GM21526 (cell line): ENCODE results near the gene ANKRD34A.
A peak's percentile ranks its signal among the peaks of the same experiment; 100 is the strongest.

ENCODE experiments used
- ATAC-seq: cut with Tn5 transposase; IDR thresholded peaks from one replicate; pipeline ENCODE4 v1.9.1; 2021; ENCODE audit warnings: moderate library complexity; ENCODE audit not compliant: unreplicated experiment, low FRiP score

Gene ANKRD34A

GRCh38 chr1:145964328-145965118, at the start of gene ANKRD34A, which contains the start of gene POLR3GL:
ANKRD34A (minus strand) TSS chr1:145964575; CDS start chr1:145961759, 2,816 bp downstream.
POLR3GL (plus strand) TSS chr1:145964690; CDS start chr1:145974866, 10,176 bp downstream.
- peak; percentile 79 for ATAC-seq

GRCh38 chr1:146013559-146013922, 49.2 kb upstream of the ANKRD34A start:
- ATAC-seq = no peak

- no peak for ATAC-seq
These were observed 48.6 kb upstream of the ANKRD34A start for GRCh38 chr1:146012703-146013558.

- no peak for ATAC-seq
These were observed 45.9 kb upstream of the ANKRD34A start for GRCh38 chr1:146010126-146010738.

- no peak for ATAC-seq
These were observed 43.2 kb upstream of the ANKRD34A start for GRCh38 chr1:146007489-146008133.

GRCh38 chr1:146001709-146002108, 37.3 kb upstream of the ANKRD34A start:
- ATAC-seq = no peak

GRCh38 chr1:145999321-146000024, 35.1 kb upstream of the ANKRD34A start:
- no peak for ATAC-seq

GRCh38 chr1:145997718-145998023, 33.3 kb upstream of the ANKRD34A start:
- ATAC-seq = no peak

GRCh38 chr1:145997016-145997717, 32.8 kb upstream of the ANKRD34A start:
- ATAC-seq = peak; percentile 28

- ATAC-seq = peak; percentile 66
These were observed 32.1 kb upstream of the ANKRD34A start, which contains the start of gene TXNIP for GRCh38 chr1:145996433-145997015. TXNIP (minus strand) TSS chr1:145996579; CDS start chr1:145996266, 313 bp downstream.

- ATAC-seq = no peak
These were observed 31.6 kb upstream of the ANKRD34A start for GRCh38 chr1:145995964-145996432.

- no peak for ATAC-seq
These were observed 30.9 kb upstream of the ANKRD34A start for GRCh38 chr1:145995148-145995881.

GRCh38 chr1:145994391-145995120, 30.2 kb upstream of the ANKRD34A start:
- ATAC-seq = no peak

- no peak for ATAC-seq
These were observed 29.4 kb upstream of the ANKRD34A start for GRCh38 chr1:145993618-145994390.

GRCh38 chr1:145992958-145993617, 28.7 kb upstream of the ANKRD34A start:
- ATAC-seq = no peak

GRCh38 chr1:145992502-145992936, 28.1 kb upstream of the ANKRD34A start:
- no peak for ATAC-seq
